ENCODE measurements around the gene JPT2.
A peak's percentile ranks its signal among the peaks of the same experiment; 100 is the strongest.

Gene JPT2

GRCh38 chr16:1678500-1679098 lies 520 bp downstream of the JPT2 start:
- peak overlapping the region; percentile 27 for H3K27ac ChIP-seq (ENCODE audit: low read length)
- H3K4me3 ChIP-seq (ENCODE audit: low read depth in 1 of 2, low read length in 2 of 2), result peak overlapping the region; percentile 78 to 82
- H3K9me3 ChIP-seq (ENCODE audit: control insufficient read depth in 1 of 2, low read length in 2 of 2), result no peaks in the 10 kb centered on the region
- peaks cover 5 to 7% of the 10 kb centered on the region in 2 donors for H3K4me1 ChIP-seq (ENCODE audit: control insufficient read depth in 1 of 2, insufficient read depth in 2 of 2, low read length in 2 of 2)
- peaks cover 9 to 27% of the 10 kb centered on the region in 2 donors for H3K36me3 ChIP-seq (ENCODE audit: control insufficient read depth in 1 of 2, insufficient read depth in 2 of 2, low read length in 2 of 2)
- no peaks in the 10 kb centered on the region for H3K27me3 ChIP-seq (ENCODE audit: low read depth, low read length)

GRCh38 chr16:1680361-1680760 lies 2.3 kb downstream of the JPT2 start:
- Histone ChIP-seq H3K27ac (ENCODE audit: low read length) (no peak overlapping the region), H3K36me3 (ENCODE audit: control insufficient read depth in 1 of 2, insufficient read depth in 2 of 2, low read length in 2 of 2) (peaks cover 9 to 14% of the 10 kb centered on the region in 2 donors), H3K4me1 (ENCODE audit: control insufficient read depth in 1 of 2, insufficient read depth in 2 of 2, low read length in 2 of 2) (peaks cover 5 to 7% of the 10 kb centered on the region in 2 donors), H3K9me3 (ENCODE audit: control insufficient read depth in 1 of 2, low read length in 2 of 2) (no peaks in the 10 kb centered on the region), H3K27me3 (ENCODE audit: low read depth, low read length) (no peaks in the 10 kb centered on the region), H3K4me3 (ENCODE audit: low read depth in 1 of 2, low read length in 2 of 2) (no peak overlapping the region)

- H3K4me3 ChIP-seq (ENCODE audit: low read depth in 1 of 2, low read length in 2 of 2), result no peak overlapping the region
- H3K36me3 ChIP-seq (ENCODE audit: control insufficient read depth in 1 of 2, insufficient read depth in 2 of 2, low read length in 2 of 2), result peaks cover 8 to 9% of the 10 kb centered on the region in 2 donors
- no peak overlapping the region for H3K27ac ChIP-seq (ENCODE audit: low read length)
- no peaks in the 10 kb centered on the region for H3K27me3 ChIP-seq (ENCODE audit: low read depth, low read length)
- H3K4me1 ChIP-seq (ENCODE audit: control insufficient read depth in 1 of 2, insufficient read depth in 2 of 2, low read length in 2 of 2), result peaks cover 5 to 7% of the 10 kb centered on the region in 2 donors
- H3K9me3 ChIP-seq (ENCODE audit: control insufficient read depth in 1 of 2, low read length in 2 of 2), result no peaks in the 10 kb centered on the region
Observed at GRCh38 chr16:1681032-1681431, 3.0 kb downstream of the JPT2 start.

- H3K4me3 ChIP-seq (ENCODE audit: low read depth in 1 of 2, low read length in 2 of 2), result no peak overlapping the region
- no peak overlapping the region for H3K27ac ChIP-seq (ENCODE audit: low read length)
- no peaks in the 10 kb centered on the region for H3K9me3 ChIP-seq (ENCODE audit: control insufficient read depth in 1 of 2, low read length in 2 of 2)
- H3K36me3 ChIP-seq (ENCODE audit: control insufficient read depth in 1 of 2, insufficient read depth in 2 of 2, low read length in 2 of 2), result peaks cover 36 to 43% of the 10 kb centered on the region in 2 donors
- no peaks in the 10 kb centered on the region for H3K27me3 ChIP-seq (ENCODE audit: low read depth, low read length)
- no peaks in the 10 kb centered on the region for H3K4me1 ChIP-seq (ENCODE audit: control insufficient read depth in 1 of 2, insufficient read depth in 2 of 2, low read length in 2 of 2)
Observed at GRCh38 chr16:1687427-1688316, 9.6 kb downstream of the JPT2 start.

GRCh38 chr16:1688807-1689560 lies 10.9 kb downstream of the JPT2 start:
- no peaks in the 10 kb centered on the region for H3K4me1 ChIP-seq (ENCODE audit: control insufficient read depth in 1 of 2, insufficient read depth in 2 of 2, low read length in 2 of 2)
- no peak overlapping the region for H3K27ac ChIP-seq (ENCODE audit: low read length)
- no peaks in the 10 kb centered on the region for H3K9me3 ChIP-seq (ENCODE audit: control insufficient read depth in 1 of 2, low read length in 2 of 2)
- peaks cover 38 to 48% of the 10 kb centered on the region in 2 donors for H3K36me3 ChIP-seq (ENCODE audit: control insufficient read depth in 1 of 2, insufficient read depth in 2 of 2, low read length in 2 of 2)
- H3K27me3 ChIP-seq (ENCODE audit: low read depth, low read length), result no peaks in the 10 kb centered on the region
- H3K4me3 ChIP-seq (ENCODE audit: low read depth in 1 of 2, low read length in 2 of 2), result no peak overlapping the region

GRCh38 chr16:1689853-1690252 lies 11.8 kb downstream of the JPT2 start:
- H3K27ac ChIP-seq (ENCODE audit: low read length), result no peak overlapping the region
- no peaks in the 10 kb centered on the region for H3K9me3 ChIP-seq (ENCODE audit: control insufficient read depth in 1 of 2, low read length in 2 of 2)
- no peaks in the 10 kb centered on the region for H3K27me3 ChIP-seq (ENCODE audit: low read depth, low read length)
- no peak overlapping the region for H3K4me3 ChIP-seq (ENCODE audit: low read depth in 1 of 2, low read length in 2 of 2)
- peaks cover 43 to 55% of the 10 kb centered on the region in 2 donors for H3K36me3 ChIP-seq (ENCODE audit: control insufficient read depth in 1 of 2, insufficient read depth in 2 of 2, low read length in 2 of 2)
- no peaks in the 10 kb centered on the region for H3K4me1 ChIP-seq (ENCODE audit: control insufficient read depth in 1 of 2, insufficient read depth in 2 of 2, low read length in 2 of 2)

- Histone ChIP-seq H3K27ac (ENCODE audit: low read length) (no peak overlapping the region), H3K36me3 (ENCODE audit: control insufficient read depth in 1 of 2, insufficient read depth in 2 of 2, low read length in 2 of 2) (peaks cover 43 to 55% of the 10 kb centered on the region in 2 donors), H3K4me1 (ENCODE audit: control insufficient read depth in 1 of 2, insufficient read depth in 2 of 2, low read length in 2 of 2) (no peaks in the 10 kb centered on the region)
Observed at GRCh38 chr16:1690810-1691209, 12.7 kb downstream of the JPT2 start.

GRCh38 chr16:1691276-1691675 lies 13.2 kb downstream of the JPT2 start:
- Histone ChIP-seq H3K9me3 (ENCODE audit: control insufficient read depth in 1 of 2, low read length in 2 of 2) (no peaks in the 10 kb centered on the region), H3K4me1 (ENCODE audit: control insufficient read depth in 1 of 2, insufficient read depth in 2 of 2, low read length in 2 of 2) (no peaks in the 10 kb centered on the region), H3K27ac (ENCODE audit: low read length) (no peak overlapping the region), H3K4me3 (ENCODE audit: low read depth in 1 of 2, low read length in 2 of 2) (no peak overlapping the region), H3K36me3 (ENCODE audit: control insufficient read depth in 1 of 2, insufficient read depth in 2 of 2, low read length in 2 of 2) (peaks cover 43 to 55% of the 10 kb centered on the region in 2 donors), H3K27me3 (ENCODE audit: low read depth, low read length) (no peaks in the 10 kb centered on the region)

More at GRCh38 chr16:1690810-1691209, 12.7 kb downstream of the JPT2 start:
- Histone ChIP-seq H3K9me3 (ENCODE audit: control insufficient read depth in 1 of 2, low read length in 2 of 2) (no peaks in the 10 kb centered on the region), H3K27me3 (ENCODE audit: low read depth, low read length) (no peaks in the 10 kb centered on the region), H3K4me3 (ENCODE audit: low read depth in 1 of 2, low read length in 2 of 2) (no peak overlapping the region)

- H3K27ac ChIP-seq (ENCODE audit: low read length), result no peak overlapping the region
- H3K27me3 ChIP-seq (ENCODE audit: low read depth, low read length), result no peaks in the 10 kb centered on the region
- peaks cover 39 to 56% of the 10 kb centered on the region in 2 donors for H3K36me3 ChIP-seq (ENCODE audit: control insufficient read depth in 1 of 2, insufficient read depth in 2 of 2, low read length in 2 of 2)
- H3K4me1 ChIP-seq (ENCODE audit: control insufficient read depth in 1 of 2, insufficient read depth in 2 of 2, low read length in 2 of 2), result no peaks in the 10 kb centered on the region
- H3K9me3 ChIP-seq (ENCODE audit: control insufficient read depth in 1 of 2, low read length in 2 of 2), result no peaks in the 10 kb centered on the region
- H3K4me3 ChIP-seq (ENCODE audit: low read depth in 1 of 2, low read length in 2 of 2), result no peak overlapping the region
Observed at GRCh38 chr16:1691956-1692355, 13.9 kb downstream of the JPT2 start.

- Histone ChIP-seq H3K9me3 (ENCODE audit: control insufficient read depth in 1 of 2, low read length in 2 of 2) (no peaks in the 10 kb centered on the region), H3K4me1 (ENCODE audit: control insufficient read depth in 1 of 2, insufficient read depth in 2 of 2, low read length in 2 of 2) (no peaks in the 10 kb centered on the region), H3K4me3 (ENCODE audit: low read depth in 1 of 2, low read length in 2 of 2) (no peak overlapping the region), H3K27me3 (ENCODE audit: low read depth, low read length) (no peaks in the 10 kb centered on the region), H3K27ac (ENCODE audit: low read length) (no peak overlapping the region), H3K36me3 (ENCODE audit: control insufficient read depth in 1 of 2, insufficient read depth in 2 of 2, low read length in 2 of 2) (peaks cover 42 to 64% of the 10 kb centered on the region in 2 donors)
Observed at GRCh38 chr16:1696863-1697262, 18.8 kb downstream of the JPT2 start.

GRCh38 chr16:1698680-1699079 lies 20.6 kb downstream of the JPT2 start:
- no peak overlapping the region for H3K4me3 ChIP-seq (ENCODE audit: low read depth in 1 of 2, low read length in 2 of 2)
- H3K4me1 ChIP-seq (ENCODE audit: control insufficient read depth in 1 of 2, insufficient read depth in 2 of 2, low read length in 2 of 2), result no peaks in the 10 kb centered on the region
- no peaks in the 10 kb centered on the region for H3K27me3 ChIP-seq (ENCODE audit: low read depth, low read length)
- H3K27ac ChIP-seq (ENCODE audit: low read length), result no peak overlapping the region
- H3K9me3 ChIP-seq (ENCODE audit: control insufficient read depth in 1 of 2, low read length in 2 of 2), result no peaks in the 10 kb centered on the region
- H3K36me3 ChIP-seq (ENCODE audit: control insufficient read depth in 1 of 2, insufficient read depth in 2 of 2, low read length in 2 of 2), result peaks cover 39 to 54% of the 10 kb centered on the region in 2 donors

Data from muscle layer of duodenum (tissue), 2 donors.